Measurements from ENCODE around the gene LGALSL. TPM values are rescaled to one million over a fixed set of nuclear protein-coding genes. Genes with fewer than 3 reads are reported as not detected.

Gene LGALSL
- polyA plus RNA-seq, 3 donors from 2014 or later, result 0.39 to 0.80 TPM; not detected in 1

GRCh38 chr2:64469261-64469660 is 15.3 kb downstream of the LGALSL start:
- Mint-ChIP-seq H3K36me3 (no peaks in the 10 kb centered on the region), H3K27me3 (ENCODE audit: low read depth in 3 of 3) (peaks cover 0 to 3% (median 0%) of the 10 kb centered on the region in 3 donors), H3K4me1 (no peaks in the 10 kb centered on the region), H3K9me3 (peaks cover 0 to 1% (median 0%) of the 10 kb centered on the region in 6 donors), H3K27ac (no peak overlapping the region), H3K4me3 (no peak overlapping the region)
- no peak for DNase-seq

DNA sequence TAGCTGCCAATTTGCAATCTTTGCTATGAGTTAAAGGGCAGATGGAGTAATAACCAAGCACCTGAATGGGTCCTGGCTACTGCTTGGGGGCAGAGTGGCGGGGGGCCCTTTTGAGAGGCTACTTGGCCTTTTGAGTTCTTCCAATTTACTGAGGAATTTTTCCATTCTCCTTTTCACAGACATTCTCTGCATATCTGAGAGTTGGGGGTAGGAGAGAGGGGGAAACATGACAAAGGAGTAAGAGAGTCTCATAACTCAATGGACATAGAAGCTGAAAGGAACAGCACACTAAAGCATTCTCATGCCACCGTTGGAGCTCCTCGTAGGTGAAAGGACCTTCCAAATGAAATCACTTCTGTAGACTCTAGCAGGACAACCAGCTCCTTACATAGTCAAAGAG is 16.1 kb downstream of the LGALSL start:
- Mint-ChIP-seq H3K36me3 (no peaks in the 10 kb centered on the region), H3K27me3 (ENCODE audit: low read depth in 3 of 3) (peaks cover 0 to 3% (median 0%) of the 10 kb centered on the region in 3 donors), H3K9me3 (peaks cover 0 to 1% (median 0%) of the 10 kb centered on the region in 6 donors), H3K4me1 (no peaks in the 10 kb centered on the region), H3K4me3 (no peak overlapping the region), H3K27ac (no peak overlapping the region)
- no peak for DNase-seq

DNA sequence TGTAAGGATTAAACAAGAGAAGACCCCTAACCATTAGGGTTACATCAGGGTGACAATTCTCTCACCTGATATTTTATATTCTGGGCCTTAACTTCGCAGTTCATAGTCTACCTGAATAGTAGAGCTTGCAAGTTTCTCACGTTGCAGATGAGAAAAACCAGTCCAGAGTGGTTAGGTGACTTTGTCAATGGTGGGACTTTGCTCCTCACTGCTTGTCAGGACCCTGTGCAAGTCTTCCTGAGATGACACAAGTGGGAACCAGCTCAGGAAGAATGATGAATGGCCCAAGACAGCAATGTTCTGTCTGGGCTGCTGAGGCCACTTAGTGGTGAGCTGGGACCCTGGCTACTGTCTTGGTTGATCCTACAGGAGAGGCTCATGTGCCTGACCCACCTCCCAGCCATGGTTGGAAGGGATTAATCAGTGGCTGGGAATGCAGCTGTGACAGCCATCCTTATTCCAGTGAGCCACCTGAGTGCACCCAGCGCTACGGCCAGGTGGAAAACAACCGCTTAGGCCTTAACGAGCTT is 16.9 kb downstream of the LGALSL start:
- H3K36me3 Mint-ChIP-seq, result no peaks in the 10 kb centered on the region
- no peak for DNase-seq
- peaks cover 0 to 3% (median 0%) of the 10 kb centered on the region in 3 donors for H3K27me3 Mint-ChIP-seq (ENCODE audit: low read depth in 3 of 3)
- H3K27ac Mint-ChIP-seq, result no peak overlapping the region
- no peak overlapping the region for H3K4me3 Mint-ChIP-seq
- H3K4me1 Mint-ChIP-seq, result no peaks in the 10 kb centered on the region
- H3K9me3 Mint-ChIP-seq, result peaks cover 0 to 1% (median 0%) of the 10 kb centered on the region in 6 donors

DNA sequence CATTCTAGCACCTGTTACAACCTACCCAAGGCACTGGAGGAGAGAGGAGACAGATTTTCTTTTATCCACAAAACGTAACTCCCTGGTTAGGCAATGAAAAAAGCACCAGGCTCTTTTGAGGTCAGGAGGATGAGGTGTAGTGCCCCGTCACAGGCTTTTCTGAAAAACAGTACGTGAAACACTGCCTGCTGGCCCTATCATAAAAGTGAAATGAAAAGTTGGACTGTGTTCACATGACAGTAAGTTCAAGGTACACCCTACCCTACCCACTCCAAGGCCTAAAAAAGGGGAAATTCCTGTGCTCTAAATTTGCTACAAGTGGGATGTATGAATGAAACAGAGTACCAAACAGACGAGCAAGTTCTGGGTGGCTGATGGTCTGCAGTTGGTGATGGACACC is 17.6 kb downstream of the LGALSL start:
- no peak for DNase-seq
- Mint-ChIP-seq H3K27ac (no peak overlapping the region), H3K4me1 (no peaks in the 10 kb centered on the region), H3K4me3 (peak overlapping the region in 1 of 5 donors; percentile 51), H3K27me3 (ENCODE audit: low read depth in 3 of 3) (peaks cover 0 to 3% (median 0%) of the 10 kb centered on the region in 3 donors), H3K36me3 (no peaks in the 10 kb centered on the region), H3K9me3 (peaks cover 0 to 1% (median 0%) of the 10 kb centered on the region in 6 donors)

- Mint-ChIP-seq H3K4me3 (no peak overlapping the region), H3K4me1 (no peaks in the 10 kb centered on the region), H3K9me3 (peaks cover 0 to 1% (median 0%) of the 10 kb centered on the region in 6 donors), H3K27ac (no peak overlapping the region), H3K27me3 (ENCODE audit: low read depth in 3 of 3) (peaks cover 0 to 5% (median 0%) of the 10 kb centered on the region in 3 donors), H3K36me3 (no peaks in the 10 kb centered on the region)
- no peak for DNase-seq
Measured at GRCh38 chr2:64472881-64473280, 18.9 kb downstream of the LGALSL start.

DNA sequence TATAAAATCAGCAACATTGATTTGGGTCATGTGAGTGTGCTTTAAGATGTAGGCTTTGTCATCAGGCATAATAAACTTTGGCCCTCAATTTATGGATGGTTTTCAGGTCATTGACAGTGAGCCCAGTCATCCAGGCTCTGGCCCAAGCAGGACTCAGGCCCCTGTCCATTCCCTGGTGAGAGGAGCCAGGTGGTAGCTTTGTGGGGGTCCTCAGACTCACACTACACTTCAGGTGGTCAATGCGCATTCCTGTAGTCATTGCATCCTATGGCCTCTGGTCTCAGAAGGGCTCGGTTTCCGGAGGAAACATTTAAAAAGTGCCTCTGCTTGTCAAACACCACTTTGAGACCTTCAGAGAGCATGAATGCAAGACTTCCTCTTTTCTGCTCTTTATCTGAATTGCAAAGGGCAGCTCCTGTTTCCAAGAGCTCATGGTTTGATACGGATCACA is 20.2 kb downstream of the LGALSL start:
- peaks cover 0 to 1% (median 0%) of the 10 kb centered on the region in 6 donors for H3K9me3 Mint-ChIP-seq
- no peak for DNase-seq
- no peak overlapping the region for H3K27ac Mint-ChIP-seq
- H3K36me3 Mint-ChIP-seq, result no peaks in the 10 kb centered on the region
- no peak overlapping the region for H3K4me3 Mint-ChIP-seq
- peaks cover 0 to 5% (median 2%) of the 10 kb centered on the region in 3 donors for H3K27me3 Mint-ChIP-seq (ENCODE audit: low read depth in 3 of 3)
- no peaks in the 10 kb centered on the region for H3K4me1 Mint-ChIP-seq

- H3K9me3 Mint-ChIP-seq, result peaks cover 0 to 1% (median 0%) of the 10 kb centered on the region in 6 donors
- DNase-seq, result no peak
- H3K36me3 Mint-ChIP-seq, result no peaks in the 10 kb centered on the region
- peaks cover 0 to 6% (median 2%) of the 10 kb centered on the region in 3 donors for H3K27me3 Mint-ChIP-seq (ENCODE audit: low read depth in 3 of 3)
- H3K4me3 Mint-ChIP-seq, result no peak overlapping the region
- H3K27ac Mint-ChIP-seq, result no peak overlapping the region
- no peaks in the 10 kb centered on the region for H3K4me1 Mint-ChIP-seq
Measured at GRCh38 chr2:64474636-64475035, 20.7 kb downstream of the LGALSL start.

- H3K27me3 Mint-ChIP-seq (ENCODE audit: low read depth in 3 of 3), result peaks cover 0 to 3% (median 2%) of the 10 kb centered on the region in 3 donors
- DNase-seq, result no peak
- no peak overlapping the region for H3K27ac Mint-ChIP-seq
- no peaks in the 10 kb centered on the region for H3K4me1 Mint-ChIP-seq
- no peaks in the 10 kb centered on the region for H3K36me3 Mint-ChIP-seq
- peaks cover 0 to 1% (median 0%) of the 10 kb centered on the region in 6 donors for H3K9me3 Mint-ChIP-seq
- no peak overlapping the region for H3K4me3 Mint-ChIP-seq
Measured at GRCh38 chr2:64477037-64477436, 23.1 kb downstream of the LGALSL start.

GRCh38 chr2:64477979-64478378 is 24.0 kb downstream of the LGALSL start:
- no peaks in the 10 kb centered on the region for H3K4me1 Mint-ChIP-seq
- DNase-seq, result no peak
- H3K36me3 Mint-ChIP-seq, result no peaks in the 10 kb centered on the region
- H3K27ac Mint-ChIP-seq, result no peak overlapping the region
- H3K27me3 Mint-ChIP-seq (ENCODE audit: low read depth in 3 of 3), result peaks cover 0 to 3% (median 2%) of the 10 kb centered on the region in 3 donors
- H3K9me3 Mint-ChIP-seq, result no peaks in the 10 kb centered on the region
- H3K4me3 Mint-ChIP-seq, result no peak overlapping the region

GRCh38 chr2:64478502-64479230 is 24.7 kb downstream of the LGALSL start:
- Mint-ChIP-seq H3K27ac (no peak overlapping the region), H3K4me3 (no peak overlapping the region), H3K27me3 (ENCODE audit: low read depth in 3 of 3) (peaks cover 0 to 3% (median 2%) of the 10 kb centered on the region in 3 donors), H3K9me3 (no peaks in the 10 kb centered on the region), H3K36me3 (no peaks in the 10 kb centered on the region), H3K4me1 (no peaks in the 10 kb centered on the region)
- no peak for DNase-seq

DNA sequence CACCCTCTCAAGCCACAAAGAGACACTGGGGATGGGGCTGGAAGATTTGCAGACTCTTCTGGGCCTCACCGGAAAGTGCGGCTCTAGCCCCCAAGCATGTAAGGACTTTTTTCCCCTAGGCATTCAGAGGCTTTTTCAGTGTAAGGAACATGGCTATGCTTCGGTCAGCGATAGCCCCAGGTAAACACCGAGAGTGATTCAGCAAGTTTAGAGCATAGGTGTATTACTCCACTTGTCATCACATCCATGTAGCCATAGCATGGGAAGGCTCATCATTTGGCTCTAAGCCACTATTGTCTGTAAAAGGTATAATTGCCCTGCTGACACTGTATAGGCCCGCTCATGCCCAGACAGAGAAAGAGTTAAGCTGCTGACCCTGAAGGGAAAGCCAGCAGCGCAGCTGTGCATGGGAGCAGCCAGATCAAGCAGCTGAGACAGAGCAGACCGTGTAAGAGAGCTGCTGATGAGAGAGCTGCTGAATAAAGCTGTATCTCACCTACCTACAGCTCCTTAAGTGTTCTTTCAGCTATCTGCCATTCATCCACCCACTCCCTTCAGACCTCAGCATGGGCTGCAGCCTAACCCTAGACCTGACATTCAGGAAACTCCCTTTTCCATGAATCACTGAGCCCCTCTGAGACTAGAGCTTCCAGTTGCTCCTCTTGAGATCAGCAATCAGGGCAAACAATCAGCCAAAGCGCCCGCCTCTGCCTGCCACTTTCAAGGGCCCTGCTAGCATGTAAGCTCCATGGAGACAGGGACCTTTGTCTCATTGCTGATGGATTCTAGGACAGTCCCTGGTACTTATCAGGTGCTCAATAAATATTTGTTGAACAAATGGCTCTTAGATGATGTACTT is 25.5 kb downstream of the LGALSL start:
- no peak overlapping the region for H3K27ac Mint-ChIP-seq
- no peaks in the 10 kb centered on the region for H3K36me3 Mint-ChIP-seq
- no peak overlapping the region for H3K4me3 Mint-ChIP-seq
- no peak for DNase-seq
- no peaks in the 10 kb centered on the region for H3K9me3 Mint-ChIP-seq
- no peaks in the 10 kb centered on the region for H3K4me1 Mint-ChIP-seq
- peaks cover 0 to 3% (median 2%) of the 10 kb centered on the region in 3 donors for H3K27me3 Mint-ChIP-seq (ENCODE audit: low read depth in 3 of 3)

DNA sequence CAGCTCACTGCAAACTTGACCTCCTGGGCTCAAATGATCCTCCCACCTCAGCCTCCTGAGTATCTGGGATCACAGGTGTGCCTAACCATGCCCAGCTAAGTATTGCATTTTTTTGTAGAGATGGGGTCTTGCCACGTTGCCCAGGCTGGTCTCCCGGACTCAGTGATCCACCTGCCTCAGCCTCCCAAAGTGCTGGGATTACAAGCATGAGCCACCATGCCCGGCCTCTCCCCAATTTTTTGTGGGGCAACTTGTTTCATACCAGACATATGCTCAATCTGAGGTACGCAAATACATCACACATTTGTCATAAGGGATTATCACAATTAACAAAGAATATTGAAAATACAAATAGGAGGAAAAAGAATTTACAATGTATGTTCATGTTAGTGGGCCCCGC is 27.7 kb downstream of the LGALSL start:
- H3K27ac Mint-ChIP-seq, result no peak overlapping the region
- peaks cover 0 to 3% (median 2%) of the 10 kb centered on the region in 3 donors for H3K27me3 Mint-ChIP-seq (ENCODE audit: low read depth in 3 of 3)
- no peak for DNase-seq
- H3K4me3 Mint-ChIP-seq, result no peak overlapping the region
- no peaks in the 10 kb centered on the region for H3K4me1 Mint-ChIP-seq
- no peaks in the 10 kb centered on the region for H3K36me3 Mint-ChIP-seq
- no peaks in the 10 kb centered on the region for H3K9me3 Mint-ChIP-seq

- Mint-ChIP-seq H3K4me1 (no peaks in the 10 kb centered on the region), H3K4me3 (no peak overlapping the region), H3K9me3 (no peaks in the 10 kb centered on the region), H3K27ac (no peak overlapping the region), H3K27me3 (ENCODE audit: low read depth in 3 of 3) (peaks cover 0 to 3% (median 2%) of the 10 kb centered on the region in 3 donors), H3K36me3 (no peaks in the 10 kb centered on the region)
- no peak for DNase-seq
Measured at GRCh38 chr2:64482243-64482642, 28.3 kb downstream of the LGALSL start.
